GDM1 (cell line): ENCODE measurements around the gene SLC25A26.
"Not testable (repeated sequence)": the region's sequence is repeated elsewhere in the genome, so short reads cannot be mapped to it uniquely, and the experiment has no call there.

ENCODE experiments used
- DNase-seq: peaks from one replicate; lab custom pipeline; 2025; lab: John Stamatoyannopoulos, UW

Gene SLC25A26

DNA sequence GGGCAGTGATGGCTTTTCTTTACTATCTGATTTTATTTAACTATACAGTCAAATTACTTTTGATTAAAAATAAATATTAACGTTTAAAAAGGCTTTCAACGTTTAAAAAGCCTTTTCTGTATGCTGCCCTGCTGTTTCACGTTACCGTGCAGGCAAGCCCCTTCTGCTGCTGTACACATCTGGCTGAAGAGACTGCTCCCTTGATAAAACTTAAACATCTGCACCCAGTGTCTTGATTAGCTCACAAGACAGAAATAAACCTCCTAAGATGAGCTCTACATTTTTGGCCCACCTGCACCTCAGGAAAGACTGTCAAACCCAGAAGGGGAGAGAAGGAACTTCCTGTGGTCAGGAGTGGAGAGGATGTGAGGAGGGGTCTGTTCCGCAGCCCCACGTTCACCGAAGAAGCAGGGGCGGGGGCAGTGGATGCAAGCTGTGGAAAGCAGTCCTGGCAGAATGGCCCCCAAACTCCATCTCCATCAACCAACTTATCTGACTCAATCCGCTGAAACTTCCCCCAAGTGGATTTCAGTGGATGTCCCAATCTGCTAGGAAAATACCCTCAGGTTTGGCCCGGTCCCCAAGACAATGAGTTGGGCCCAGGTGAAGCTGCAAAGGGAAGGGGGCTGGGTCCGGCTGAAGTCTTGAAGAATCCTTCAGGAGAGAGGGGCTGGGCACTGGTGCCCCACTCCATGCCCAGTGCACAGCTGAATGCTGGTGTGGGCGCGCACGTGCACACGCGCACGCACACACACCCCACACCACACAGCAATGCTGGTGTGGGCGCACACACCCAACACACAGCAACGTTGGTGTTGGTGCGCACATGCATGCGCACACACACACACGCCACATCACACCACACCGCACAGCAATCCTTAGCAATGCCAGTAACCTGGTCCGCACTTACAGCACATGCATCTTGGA is 191.4 kb downstream of the SLC25A26 start:
- no peak for DNase-seq

- no peak for DNase-seq
Observed at GRCh38 chr3:66413151-66413751, 192.4 kb downstream of the SLC25A26 start.

- DNase-seq = no peak
Observed at GRCh38 chr3:66414846-66415245, 194.0 kb downstream of the SLC25A26 start.

DNA sequence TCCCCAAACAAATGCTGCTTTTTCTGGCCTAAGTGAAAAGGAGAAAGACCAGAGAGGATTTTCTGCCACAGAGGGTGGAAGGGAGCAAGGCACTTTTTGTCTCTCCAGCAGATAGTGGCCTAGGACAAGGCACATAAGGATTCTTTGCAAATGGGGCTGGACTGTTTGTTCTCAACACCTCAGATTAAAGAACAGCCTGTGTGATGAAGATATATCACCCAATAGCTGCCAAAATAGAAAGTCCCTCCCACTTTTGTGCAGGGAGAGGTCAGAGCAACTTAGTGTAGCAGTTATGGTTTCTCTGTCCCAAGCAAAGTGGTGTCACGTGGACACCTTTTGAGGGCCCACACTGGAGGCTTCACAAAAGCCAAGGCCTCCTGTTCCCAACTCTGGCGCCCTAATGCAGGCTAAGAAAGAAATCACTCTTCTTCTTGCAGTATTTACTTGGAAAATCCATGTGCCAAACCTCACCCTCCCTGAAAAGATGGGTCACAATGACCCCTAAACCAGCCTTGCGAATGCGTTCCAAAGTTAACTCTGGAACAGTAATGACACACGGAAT is 195.1 kb downstream of the SLC25A26 start:
- no peak for DNase-seq

DNA sequence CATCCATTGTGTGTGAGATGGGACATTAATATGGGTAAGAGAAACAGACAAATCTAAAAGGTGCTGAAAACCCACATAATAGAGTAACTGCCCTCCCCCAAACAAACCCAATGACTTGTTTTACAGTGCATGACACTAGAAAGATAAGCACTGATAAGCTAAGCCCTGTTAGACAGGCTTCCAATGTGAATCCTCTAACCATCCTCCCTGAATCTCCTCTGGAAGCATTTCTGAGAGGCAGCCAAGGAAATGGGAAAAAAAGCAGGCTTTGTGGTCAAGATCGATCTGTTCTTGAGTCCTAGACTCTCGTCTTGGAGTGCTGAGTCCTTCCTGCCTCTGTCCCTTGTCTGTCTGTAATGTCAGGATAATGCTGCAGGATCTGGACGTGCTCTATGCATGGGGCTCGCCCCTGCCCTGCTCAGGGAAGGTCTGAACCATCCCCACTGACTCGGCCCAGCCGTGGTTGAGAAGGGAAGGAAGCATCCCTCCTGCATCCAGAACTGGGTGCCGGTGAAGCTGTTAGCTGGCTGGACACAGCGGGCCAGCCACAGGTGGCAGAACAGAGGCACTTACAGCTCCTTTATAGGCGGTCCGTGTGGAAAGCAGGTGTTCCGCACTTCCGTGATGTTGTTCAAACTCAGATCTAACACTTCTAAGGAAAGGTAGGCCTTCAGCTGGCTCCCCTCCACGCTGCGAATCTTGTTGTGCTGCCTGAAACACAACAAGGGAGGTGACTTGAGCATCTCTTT is 195.9 kb downstream of the SLC25A26 start:
- DNase-seq = no peak

- no peak for DNase-seq
Observed at GRCh38 chr3:66418475-66418931, 197.7 kb downstream of the SLC25A26 start.

DNA sequence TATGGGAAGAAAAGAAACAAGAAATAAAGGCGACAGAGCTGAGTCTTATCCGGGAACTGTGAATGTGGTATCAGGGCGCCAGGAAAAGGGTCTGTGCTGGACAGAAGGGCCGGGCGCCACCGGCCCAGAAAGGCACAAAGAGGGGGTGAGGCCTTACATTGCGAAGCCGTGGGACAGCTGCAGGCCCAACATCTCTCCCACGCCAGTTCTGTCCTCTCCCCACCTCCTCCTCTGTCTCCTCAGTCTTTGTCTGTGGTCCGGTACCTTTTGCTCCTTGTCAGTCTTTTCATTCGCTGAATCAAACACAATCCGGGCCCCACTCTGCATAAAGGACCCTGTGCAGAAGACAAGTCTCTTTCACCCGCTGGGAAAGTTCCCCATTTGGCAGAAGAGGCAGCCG is 198.2 kb downstream of the SLC25A26 start:
- no peak for DNase-seq

DNA sequence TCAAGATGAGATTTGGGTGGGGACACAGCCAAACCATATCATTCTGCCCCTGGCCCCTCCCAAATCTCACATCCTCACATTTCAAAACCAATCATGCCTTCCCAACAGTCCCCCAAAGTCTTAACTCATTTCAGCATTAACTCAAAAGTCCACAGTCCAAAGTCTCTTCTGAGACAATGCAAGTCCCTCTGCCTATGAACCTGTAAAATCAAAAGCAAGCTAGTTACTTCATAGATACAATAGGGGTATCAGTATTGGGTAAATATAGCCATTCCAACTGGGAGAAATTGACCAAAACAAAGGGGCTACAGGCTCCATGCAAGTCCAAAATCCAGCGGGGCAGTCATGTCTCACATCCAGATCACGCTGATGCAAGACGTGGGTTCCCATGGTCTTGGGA is 200.3 kb downstream of the SLC25A26 start:
- DNase-seq = not testable (repeated sequence)

DNA sequence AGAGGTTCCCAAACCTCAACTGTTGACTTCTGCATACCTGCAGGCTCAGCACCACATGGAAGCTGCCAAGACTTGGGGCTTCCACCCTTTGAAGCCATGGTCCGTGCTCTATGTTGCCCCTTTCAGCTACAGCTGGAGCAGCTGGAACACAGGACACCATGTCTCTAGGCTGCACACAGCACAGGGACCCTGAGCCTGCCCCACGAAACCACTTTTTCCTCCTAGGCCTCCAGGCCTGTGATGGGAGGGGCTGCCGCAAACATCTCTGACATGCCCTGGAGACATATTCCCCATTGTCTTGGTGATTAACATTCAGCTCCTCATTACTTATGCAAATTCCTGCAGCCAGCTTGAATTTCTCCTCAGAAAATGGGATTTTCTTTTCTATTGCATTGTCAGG is 201.1 kb downstream of the SLC25A26 start:
- DNase-seq = not testable (repeated sequence)

DNA sequence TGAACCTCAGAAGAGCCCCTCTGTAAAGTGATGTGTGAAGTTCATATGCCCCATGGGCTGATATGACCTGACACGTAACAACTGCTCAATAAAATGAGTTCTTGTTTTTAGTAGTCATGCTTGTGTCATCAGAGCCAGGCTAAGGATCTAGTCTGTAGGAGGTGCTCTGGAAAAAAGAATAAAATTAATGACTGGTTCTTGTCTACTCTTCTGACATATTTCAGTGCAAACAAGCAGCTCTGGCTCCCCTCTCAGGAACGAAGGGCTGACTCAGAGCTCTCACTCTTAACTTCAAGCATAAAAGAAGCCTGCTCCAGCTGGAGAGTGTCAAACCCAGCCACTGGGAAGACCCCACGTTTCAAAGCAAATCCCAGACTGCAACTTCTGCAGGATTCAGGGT is 203.0 kb downstream of the SLC25A26 start:
- DNase-seq = no peak

DNA sequence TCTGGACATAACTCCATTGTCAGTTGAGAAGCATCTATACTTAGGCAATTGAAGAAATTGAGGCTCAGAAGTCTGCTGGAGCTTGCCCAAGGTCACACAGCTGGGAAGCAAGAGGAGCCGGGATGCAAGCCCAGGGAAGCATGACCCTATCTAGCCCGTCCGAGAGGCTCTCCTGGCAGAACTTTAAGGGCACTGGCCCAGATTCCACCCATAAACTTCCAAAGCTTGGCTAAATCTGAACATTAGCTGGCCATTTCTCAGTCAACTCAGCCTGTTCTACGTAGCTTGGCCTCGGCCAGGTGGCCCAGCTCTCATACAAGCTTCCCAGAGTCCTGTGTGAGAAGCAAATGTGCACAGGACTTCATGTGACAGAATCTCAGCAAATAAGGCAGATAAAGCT is 204.2 kb downstream of the SLC25A26 start:
- DNase-seq = no peak

- no peak for DNase-seq
Observed at GRCh38 chr3:66425576-66426114, 204.8 kb downstream of the SLC25A26 start.

- DNase-seq = no peak
Observed at GRCh38 chr3:66426135-66426534, 205.3 kb downstream of the SLC25A26 start.

GRCh38 chr3:66427352-66427751 is 206.6 kb downstream of the SLC25A26 start:
- no peak for DNase-seq

DNA sequence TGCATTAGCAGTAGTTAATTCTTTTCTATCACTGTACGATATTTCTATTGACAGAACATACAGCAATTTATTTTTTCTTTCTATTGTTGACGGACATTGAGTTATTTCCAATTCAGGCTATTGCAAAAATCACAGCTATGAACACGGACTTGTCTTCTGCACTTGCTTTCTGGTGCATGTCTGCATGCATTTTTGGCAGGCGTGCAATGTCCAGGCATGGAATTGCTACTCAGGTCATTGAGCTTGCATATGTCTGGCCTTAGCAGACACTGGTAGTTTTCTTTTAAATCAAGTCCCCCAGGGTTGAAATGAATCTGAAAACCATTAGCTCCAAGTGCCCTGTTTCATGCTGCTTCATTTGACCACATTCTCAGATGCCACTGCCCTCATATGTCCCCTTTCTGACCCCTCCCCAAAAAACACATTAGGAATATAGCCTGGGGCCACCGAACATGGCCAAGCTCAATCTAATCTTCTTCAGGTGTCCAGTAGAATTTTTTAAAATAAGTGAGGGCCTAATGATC is 207.2 kb downstream of the SLC25A26 start:
- DNase-seq = no peak
